Endodermal cell (in vitro differentiated cells): ENCODE results near the gene NCBP2. TPM values are rescaled to one million over a fixed set of nuclear protein-coding genes. Genes with fewer than 3 reads are reported as not detected.

Experiments
- DNase-seq: peaks from one replicate; pipeline ENCODE4 v3.0.0-alpha.2; 2017
- H3K27ac ChIP-seq: 2 replicates; pipeline ENCODE4 v1.5.1; 2013; ENCODE audit warnings: mild to moderate bottlenecking, low read depth, low read length, moderate library complexity
- H3K27me3 ChIP-seq: 2 replicates; pipeline ENCODE4 v1.6.1; 2013; ENCODE audit warnings: mild to moderate bottlenecking, low read length, moderate library complexity; ENCODE audit not compliant: insufficient read depth, control insufficient read depth, poor library complexity, severe bottlenecking
- H3K36me3 ChIP-seq: 2 replicates; pipeline ENCODE4 v1.7.0; 2013; ENCODE audit warnings: mild to moderate bottlenecking, low read length, moderate library complexity; ENCODE audit not compliant: control insufficient read depth, insufficient read depth
- H3K4me1 ChIP-seq: one replicate; pipeline ENCODE4 v1.7.0; 2013; ENCODE audit warnings: low read length; ENCODE audit not compliant: control insufficient read depth, insufficient read depth
- H3K4me3 ChIP-seq: 2 replicates; pipeline ENCODE4 v1.5.1; 2013; ENCODE audit warnings: mild to moderate bottlenecking, low read length, moderate library complexity
- H3K9ac ChIP-seq: 2 replicates; pipeline ENCODE4 v1.6.1; 2013; ENCODE audit warnings: mild to moderate bottlenecking, low read length, moderate library complexity; ENCODE audit not compliant: poor library complexity, severe bottlenecking; ENCODE audit errors: extremely low read depth
- H3K9me3 ChIP-seq: 2 replicates; pipeline ENCODE4 v1.6.1; 2013; ENCODE audit warnings: mild to moderate bottlenecking, low read length, moderate library complexity; ENCODE audit not compliant: control insufficient read depth
- H3K27ac Mint-ChIP-seq: 2 replicates; pipeline ENCODE4 v1.8.0; 2020; ENCODE audit warnings: mixed read lengths
- H3K27me3 Mint-ChIP-seq: 2 replicates; pipeline ENCODE4 v1.8.0; 2021; ENCODE audit warnings: mild to moderate bottlenecking, mixed read lengths; ENCODE audit not compliant: insufficient read depth
- H3K36me3 Mint-ChIP-seq: 2 replicates; pipeline ENCODE4 v1.8.0; 2020; ENCODE audit warnings: low read depth, mixed read lengths
- H3K4me1 Mint-ChIP-seq: 2 replicates; pipeline ENCODE4 v1.8.0; 2020; ENCODE audit warnings: mixed read lengths
- H3K4me3 Mint-ChIP-seq: 2 replicates; pipeline ENCODE4 v1.8.0; 2020; ENCODE audit warnings: mild to moderate bottlenecking, moderate library complexity, mixed read lengths
- H3K9me3 Mint-ChIP-seq: 2 replicates; pipeline ENCODE4 v1.8.0; 2020; ENCODE audit warnings: mild to moderate bottlenecking, mixed read lengths
- CTCF ChIP-seq: fragments of 200-600 bp; sonication (generic); conservative IDR thresholded peaks from 2 replicates; pipeline ENCODE4 v1.5.0; 2021; ENCODE audit warnings: antibody characterized with exemption, mild to moderate bottlenecking
- WGBS, 2 experiments: methylation state at CpG; one replicate each; pipeline versions ENCODE4 v1.1.5 to v1.1.7; 2013; ENCODE audit warnings: missing lambda C conversion rate in 2 of 2, mixed read lengths in 1 of 2; ENCODE audit not compliant: insufficient coverage in 1 of 2, insufficient read length in 1 of 2; 5-methylcytosine and 5-hydroxymethylcytosine counted together
- total RNA-seq, 2 donors: library from RNA; stranded (reverse); fragmentation: NEBNext Ultra II Directional in 1 of 2; extraction: Animal tissue kit (Norgen Biotek cat#: 25700) in 1 of 2; gene quantifications; 2 replicates in 1 of 2; 3 replicates in 1 of 2; pipeline ENCODE4 v1.2.1, GENCODE V29; 2021

NCBP2 gene
- total RNA-seq, 2 donors from 2014 or later: 74.9 to 97.3 TPM

- Histone ChIP-seq H3K27me3 (peaks cover 93% of the 10 kb centered on the region), H3K4me3 (no peak overlapping the region), H3K9me3 (no peaks in the 10 kb centered on the region), H3K4me1 (no peaks in the 10 kb centered on the region), H3K27ac (no peak overlapping the region), H3K9ac (no peak overlapping the region), H3K36me3 (no peaks in the 10 kb centered on the region)
- peaks cover 83% of the 10 kb centered on the region for H3K27me3 Mint-ChIP-seq
- no peak overlapping the region for H3K4me3 Mint-ChIP-seq
- no peak overlapping the region for H3K27ac Mint-ChIP-seq
- TF ChIP-seq CTCF: no peak
- DNase-seq: no peak
- H3K4me1 Mint-ChIP-seq: peaks cover 3% of the 10 kb centered on the region
- H3K36me3 Mint-ChIP-seq: no peaks in the 10 kb centered on the region
- 60 to 70% methylated on average over 2 of the region's 2 CpGs for WGBS, 2 experiments
- no peaks in the 10 kb centered on the region for H3K9me3 Mint-ChIP-seq
Measured at GRCh38 chr3:196963631-196963953, 21.3 kb upstream of the NCBP2 start.

- TF ChIP-seq CTCF: no peak
- Histone ChIP-seq H3K9ac (no peak overlapping the region), H3K4me1 (no peaks in the 10 kb centered on the region), H3K27me3 (peaks cover 91% of the 10 kb centered on the region), H3K36me3 (no peaks in the 10 kb centered on the region), H3K4me3 (no peak overlapping the region), H3K27ac (no peak overlapping the region), H3K9me3 (no peaks in the 10 kb centered on the region)
- Mint-ChIP-seq H3K27me3 (peaks cover 79% of the 10 kb centered on the region), H3K9me3 (no peaks in the 10 kb centered on the region), H3K4me3 (no peak overlapping the region), H3K27ac (no peak overlapping the region), H3K4me1 (peaks cover 3% of the 10 kb centered on the region), H3K36me3 (no peaks in the 10 kb centered on the region)
- 88 to 92% methylated on average over 8 to 10 of the region's 10 CpGs for WGBS, 2 experiments
- DNase-seq: no peak
Measured at GRCh38 chr3:196962930-196963630, 20.8 kb upstream of the NCBP2 start.

GRCh38 chr3:196962108-196962929, 20.0 kb upstream of the NCBP2 start:
- no peaks in the 10 kb centered on the region for H3K36me3 ChIP-seq
- Mint-ChIP-seq H3K27ac (no peak overlapping the region), H3K9me3 (no peaks in the 10 kb centered on the region), H3K27me3 (peaks cover 71% of the 10 kb centered on the region), H3K4me3 (no peak overlapping the region), H3K36me3 (no peaks in the 10 kb centered on the region), H3K4me1 (peaks cover 3% of the 10 kb centered on the region)
- DNase-seq: no peak
- WGBS, 2 experiments: 86 to 90% methylated on average over 8 to 9 of the region's 9 CpGs
- H3K4me1 ChIP-seq: no peaks in the 10 kb centered on the region
- H3K27me3 ChIP-seq: peaks cover 84% of the 10 kb centered on the region
- no peak for TF ChIP-seq CTCF
- no peaks in the 10 kb centered on the region for H3K9me3 ChIP-seq
- H3K4me3 ChIP-seq: no peak overlapping the region
- no peak overlapping the region for H3K9ac ChIP-seq
- no peak overlapping the region for H3K27ac ChIP-seq
